ENCODE data around the gene SLC22A23. TPM values are rescaled to one million over a fixed set of nuclear protein-coding genes. Genes with fewer than 3 reads are reported as not detected.

The SLC22A23 gene
- total RNA-seq, 4 donors from 2014 or later = 9.0 to 25.1 (median 13.9) TPM

DNA sequence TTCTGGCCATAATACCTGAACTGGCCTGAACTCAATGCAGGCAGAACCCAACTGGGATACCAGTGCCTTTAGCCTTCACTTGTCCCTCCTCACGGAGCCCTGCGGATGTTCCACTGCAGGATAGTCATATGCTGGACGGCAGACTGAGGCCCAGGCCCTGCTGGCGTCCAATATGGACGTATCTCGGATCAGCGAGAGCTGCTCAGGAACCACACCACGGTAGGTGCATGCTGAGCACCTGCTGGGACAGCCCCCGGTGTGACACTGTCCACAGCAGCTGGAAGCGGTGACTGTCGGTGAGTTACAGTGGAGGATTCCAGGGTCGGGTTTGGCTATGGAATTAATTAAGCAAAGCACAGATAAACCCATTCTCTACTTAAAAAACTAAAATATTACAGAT lies 149.4 kb downstream of the SLC22A23 start:
- TF ChIP-seq, protein P1, sequence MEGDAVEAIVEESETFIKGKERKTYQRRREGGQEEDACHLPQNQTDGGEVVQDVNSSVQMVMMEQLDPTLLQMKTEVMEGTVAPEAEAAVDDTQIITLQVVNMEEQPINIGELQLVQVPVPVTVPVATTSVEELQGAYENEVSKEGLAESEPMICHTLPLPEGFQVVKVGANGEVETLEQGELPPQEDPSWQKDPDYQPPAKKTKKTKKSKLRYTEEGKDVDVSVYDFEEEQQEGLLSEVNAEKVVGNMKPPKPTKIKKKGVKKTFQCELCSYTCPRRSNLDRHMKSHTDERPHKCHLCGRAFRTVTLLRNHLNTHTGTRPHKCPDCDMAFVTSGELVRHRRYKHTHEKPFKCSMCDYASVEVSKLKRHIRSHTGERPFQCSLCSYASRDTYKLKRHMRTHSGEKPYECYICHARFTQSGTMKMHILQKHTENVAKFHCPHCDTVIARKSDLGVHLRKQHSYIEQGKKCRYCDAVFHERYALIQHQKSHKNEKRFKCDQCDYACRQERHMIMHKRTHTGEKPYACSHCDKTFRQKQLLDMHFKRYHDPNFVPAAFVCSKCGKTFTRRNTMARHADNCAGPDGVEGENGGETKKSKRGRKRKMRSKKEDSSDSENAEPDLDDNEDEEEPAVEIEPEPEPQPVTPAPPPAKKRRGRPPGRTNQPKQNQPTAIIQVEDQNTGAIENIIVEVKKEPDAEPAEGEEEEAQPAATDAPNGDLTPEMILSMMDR (IDR thresholded peaks at IDR 0.05; ENCODE audit: low read depth) = no peak

DNA sequence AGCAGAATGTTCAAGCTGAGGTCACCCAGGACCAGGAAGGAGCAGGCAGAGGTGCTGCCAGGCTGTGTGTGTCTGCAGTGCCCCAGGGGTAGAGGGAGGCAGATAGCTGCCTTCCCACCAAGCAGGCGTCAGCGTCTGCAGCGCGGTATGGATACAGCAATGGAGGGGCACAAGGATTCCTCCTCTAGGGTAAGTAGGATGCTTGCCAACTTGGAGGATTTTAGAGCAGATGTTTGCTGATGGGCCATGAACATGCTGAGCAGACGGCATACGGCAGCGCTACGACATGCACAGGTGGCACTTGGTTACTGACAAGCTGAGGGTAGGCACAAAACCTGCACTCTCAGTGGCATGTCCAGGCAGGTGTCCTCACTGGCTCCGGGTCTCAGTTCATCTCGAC lies 150.0 kb downstream of the SLC22A23 start:
- TF ChIP-seq, protein P1 (IDR thresholded peaks at IDR 0.05; ENCODE audit: low read depth) = no peak

DNA sequence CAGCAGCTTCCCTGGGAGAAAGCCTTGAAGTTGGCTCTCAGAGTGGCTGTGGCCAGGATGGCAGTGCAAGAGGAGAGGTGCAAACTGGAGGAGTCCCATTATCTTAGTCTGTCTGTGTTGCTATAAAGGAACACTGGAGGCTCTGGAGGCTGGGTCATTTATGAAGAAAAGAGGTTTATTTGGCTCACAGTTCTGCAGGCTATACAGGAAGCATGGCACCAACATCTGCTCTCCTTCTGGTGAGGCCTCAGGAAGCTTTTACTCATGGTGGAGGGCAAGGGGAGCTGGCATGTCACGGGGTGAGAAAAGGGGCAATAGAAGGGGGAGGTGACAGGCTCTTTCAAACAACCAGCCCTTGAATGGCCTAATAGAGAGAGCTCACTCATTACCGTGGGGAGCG lies 151.0 kb downstream of the SLC22A23 start:
- TF ChIP-seq, protein P1 (IDR thresholded peaks at IDR 0.05; ENCODE audit: low read depth) = no peak

DNA sequence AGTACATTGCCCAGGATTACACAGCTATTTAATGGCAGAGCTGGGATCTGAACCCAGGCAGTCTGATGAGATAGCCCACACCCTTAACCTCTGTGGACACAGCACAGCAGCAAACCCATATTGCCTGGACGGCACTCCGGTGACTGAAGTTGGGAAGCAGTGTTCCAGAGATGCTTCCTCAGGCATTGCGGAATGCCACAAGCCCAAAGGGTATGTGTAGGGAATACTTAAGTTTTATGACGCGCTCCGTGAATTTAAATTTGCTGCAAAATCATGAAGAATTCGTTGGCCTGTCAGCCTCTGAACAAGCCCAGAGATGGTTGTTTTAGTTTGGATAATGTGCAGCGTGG lies 151.7 kb downstream of the SLC22A23 start:
- TF ChIP-seq, protein P1 (IDR thresholded peaks at IDR 0.05; ENCODE audit: low read depth) = no peak

GRCh38 chr6:3304500-3305215 lies 152.2 kb downstream of the SLC22A23 start:
- TF ChIP-seq, protein P1 (IDR thresholded peaks at IDR 0.05; ENCODE audit: low read depth) = no peak

GRCh38 chr6:3303795-3304411 lies 152.9 kb downstream of the SLC22A23 start:
- TF ChIP-seq, protein P1 (IDR thresholded peaks at IDR 0.05; ENCODE audit: low read depth) = no peak

GRCh38 chr6:3301506-3301905 lies 155.3 kb downstream of the SLC22A23 start:
- TF ChIP-seq, protein P1 (IDR thresholded peaks at IDR 0.05; ENCODE audit: low read depth) = no peak
